NCI-H460 (cell line): ENCODE results near the gene C6orf136. TPM values are rescaled to one million over a fixed set of nuclear protein-coding genes. Genes with fewer than 3 reads are reported as not detected.

Experiments used
- DNase-seq: peaks from one replicate; pipeline ENCODE4 v3.0.0-alpha.2; 2016; ENCODE audit warnings: low read depth; ENCODE audit errors: extremely low read depth
- total RNA-seq: library from RNA; depleted of rRNA; stranded (reverse); fragments of >200 nt; shearing (Covaris generic); gene quantifications from 2 replicates; pipeline ENCODE4 v1.2.3, GENCODE V29; 2014; rRNA removed

C6orf136 gene
- total RNA-seq, 1 experiment from 2014 or later, result 8.3 TPM

DNA sequence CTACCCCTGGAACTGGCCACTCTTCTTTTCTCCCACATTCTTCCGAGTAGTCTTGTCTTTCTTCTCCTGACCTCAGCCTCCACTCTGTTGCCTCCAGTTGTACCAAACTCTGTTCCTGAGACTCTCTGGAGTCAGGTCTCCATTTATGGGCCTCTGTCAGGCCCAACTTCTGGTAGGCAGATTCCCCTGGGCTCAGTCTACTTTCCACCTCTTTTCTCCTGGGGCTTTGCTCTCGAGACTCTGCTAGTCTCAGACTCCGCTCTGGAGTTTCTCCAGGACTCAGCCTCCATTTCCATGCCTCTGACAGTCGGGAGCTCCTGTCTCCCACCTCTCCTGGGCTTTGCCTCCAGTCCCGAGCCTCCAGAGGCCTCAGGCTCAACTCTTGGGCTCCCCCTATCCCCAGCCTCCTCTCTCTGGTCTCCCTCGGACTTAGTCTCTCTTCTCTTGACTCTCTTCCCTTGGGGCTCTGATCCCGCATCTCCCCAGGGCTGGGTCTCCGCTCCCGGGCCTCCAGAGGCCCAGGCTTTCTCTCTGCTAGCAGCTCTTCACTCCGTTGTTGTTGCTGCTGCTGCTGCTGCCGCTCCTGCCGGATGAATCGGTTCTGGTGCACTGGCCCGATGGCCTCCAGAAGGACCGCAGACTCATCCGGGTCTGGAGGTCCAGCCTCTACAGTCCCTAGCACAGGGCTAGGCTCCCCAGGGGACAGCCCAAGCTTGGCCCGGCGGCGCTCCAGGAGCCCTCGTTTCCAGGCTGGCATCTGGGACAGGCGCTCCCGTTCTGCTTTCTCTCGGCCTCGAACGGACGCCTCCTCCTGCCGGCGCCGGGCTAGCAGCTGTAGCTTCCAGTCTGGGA lies 38.5 kb downstream of the C6orf136 start:
- DNase-seq, result peak; percentile 40

DNA sequence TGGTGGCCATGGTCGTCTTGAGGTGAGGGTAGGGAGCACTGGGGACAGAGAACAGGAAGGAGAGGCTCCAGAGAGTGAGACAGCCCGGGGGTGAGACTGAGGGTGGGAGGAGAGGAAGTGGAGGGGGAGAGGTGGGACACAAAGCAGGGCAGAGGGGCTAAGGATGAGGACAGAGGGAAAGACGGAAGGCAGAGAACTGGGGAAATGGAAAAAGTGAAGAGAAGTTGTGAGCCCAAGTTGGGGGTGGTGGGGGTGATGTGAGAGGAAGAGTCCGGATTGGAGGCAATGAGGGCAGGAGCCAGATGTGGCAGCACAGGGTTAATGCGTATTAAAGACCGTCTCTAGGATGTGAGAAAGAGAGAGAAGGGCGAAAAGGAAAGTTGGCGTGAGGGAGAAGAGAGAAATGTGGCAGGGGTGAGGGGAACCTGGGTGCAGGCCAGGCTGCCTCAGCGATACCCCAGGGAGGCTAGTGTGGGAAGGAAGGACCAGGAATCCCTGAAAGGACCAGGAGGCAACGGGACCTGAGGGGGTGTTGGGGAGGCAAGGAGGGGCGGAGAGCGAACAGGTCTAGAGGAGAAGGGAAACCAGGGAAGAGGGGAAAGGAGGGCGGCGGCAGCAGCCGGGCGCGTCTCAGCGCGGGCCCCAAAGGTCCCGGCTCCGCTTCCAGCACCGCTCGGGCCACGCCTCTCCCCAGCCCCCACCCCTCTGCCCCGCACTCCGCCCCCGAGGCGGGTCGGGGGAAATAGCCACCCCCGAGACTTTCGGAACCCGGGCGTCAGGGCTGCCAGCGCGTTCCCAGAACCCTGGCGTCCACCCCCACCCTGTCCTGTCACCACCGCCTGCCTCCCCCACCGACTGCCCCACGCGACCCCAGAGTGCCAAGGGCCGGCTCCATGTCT lies 39.3 kb downstream of the C6orf136 start, which contains the start of gene PPP1R18:
TSS of gene PPP1R18 (minus strand) at position 637 of the 899 bp plus-strand sequence. CDS start at position 10, 627 bp downstream.
- DNase-seq, result no peak

DNA sequence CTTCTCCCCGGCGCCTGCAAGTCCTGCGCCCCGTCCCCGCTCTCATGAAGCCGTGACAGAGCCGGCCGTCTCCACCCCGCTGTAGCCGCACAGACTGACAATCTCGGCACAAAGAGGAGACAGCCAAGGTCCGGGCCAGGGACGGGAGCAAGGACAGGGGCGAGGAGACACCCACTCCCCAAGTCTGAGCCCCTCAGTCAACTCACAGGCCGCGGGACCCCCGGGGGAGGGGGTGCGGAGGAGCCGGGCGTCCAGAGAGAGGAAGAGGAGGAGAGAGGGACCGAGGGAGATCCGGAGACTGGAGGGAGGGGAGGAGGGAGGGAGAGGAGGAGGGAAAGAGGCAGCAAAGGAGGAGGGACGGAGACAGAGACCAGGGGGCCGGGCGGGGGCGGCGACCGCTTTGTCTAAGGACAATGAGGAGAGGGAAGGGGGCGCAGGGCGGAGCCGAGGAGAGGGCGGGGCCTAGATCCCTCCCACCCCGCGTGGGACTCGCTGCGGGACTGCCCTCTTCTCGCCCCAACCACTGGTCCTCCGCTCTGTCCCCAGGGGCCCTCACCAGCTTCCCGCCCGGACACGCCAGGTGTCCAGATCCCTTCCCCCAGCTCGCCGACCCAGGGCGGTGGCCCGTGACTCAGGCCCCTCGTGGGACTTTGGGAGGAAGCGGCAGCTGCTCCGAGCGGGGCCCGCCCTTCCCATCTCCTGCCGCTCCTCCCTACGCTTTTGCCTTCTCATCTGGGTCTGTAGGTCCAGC lies 40.1 kb downstream of the C6orf136 start:
- DNase-seq, result peak; percentile 85

DNA sequence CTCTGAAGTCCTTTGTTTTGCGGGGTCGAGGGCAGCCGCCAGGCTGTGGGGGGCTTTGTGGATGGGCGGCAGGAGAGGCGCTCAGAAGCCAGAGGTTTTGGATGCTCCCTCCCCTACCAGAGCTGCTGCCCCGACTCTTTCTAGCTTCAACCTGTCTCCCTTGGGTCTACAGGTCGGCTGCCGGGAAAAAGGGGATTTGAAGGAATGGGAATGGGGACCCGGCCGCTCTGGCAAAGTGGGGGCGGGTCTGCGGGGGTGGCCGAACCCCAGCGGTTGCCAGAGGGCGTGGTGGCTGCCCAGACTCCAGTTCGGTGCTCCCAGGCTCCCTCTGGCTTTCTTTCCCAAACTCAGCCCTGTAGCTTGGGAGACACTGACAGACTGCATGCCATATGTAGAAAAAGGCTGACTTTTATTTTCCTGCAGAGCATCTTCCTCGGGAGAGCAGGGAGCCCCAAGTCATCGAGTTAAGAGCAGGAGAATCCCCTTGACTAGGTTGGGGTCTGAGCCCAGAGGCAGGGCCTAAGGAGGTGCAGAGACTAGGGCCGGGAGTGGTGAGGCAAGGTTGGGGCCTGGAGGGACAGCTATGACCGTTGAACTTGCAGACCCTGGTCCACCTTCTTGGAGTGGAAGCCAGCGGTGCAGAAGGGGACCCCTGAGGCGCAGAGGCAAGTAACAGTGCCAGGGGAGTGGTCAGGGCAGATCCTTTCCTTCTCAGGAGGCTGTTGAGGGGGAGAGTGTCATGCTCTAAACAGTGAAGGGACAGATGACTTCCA lies 40.9 kb downstream of the C6orf136 start:
- DNase-seq, result no peak

DNA sequence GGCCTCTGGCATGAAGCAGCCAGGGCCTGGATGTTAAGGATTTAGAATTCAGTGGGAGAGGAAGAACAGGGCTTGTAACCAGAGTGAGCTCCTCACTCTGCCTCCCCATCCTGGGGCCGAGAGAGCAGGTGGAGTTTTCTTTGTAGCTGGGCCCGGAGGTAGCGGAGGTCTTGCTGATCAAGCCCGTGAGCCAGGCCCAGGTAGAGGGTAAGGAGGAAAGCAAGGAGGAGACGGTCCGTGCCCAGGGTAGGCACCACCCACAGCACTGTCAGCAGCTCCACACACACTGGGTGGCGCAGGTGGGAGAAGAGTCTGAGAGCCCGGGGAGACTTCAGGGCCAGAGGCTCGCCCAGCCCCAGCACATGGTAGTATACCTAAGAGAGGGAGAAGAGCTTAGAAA lies 41.6 kb downstream of the C6orf136 start:
- DNase-seq, result no peak

DNA sequence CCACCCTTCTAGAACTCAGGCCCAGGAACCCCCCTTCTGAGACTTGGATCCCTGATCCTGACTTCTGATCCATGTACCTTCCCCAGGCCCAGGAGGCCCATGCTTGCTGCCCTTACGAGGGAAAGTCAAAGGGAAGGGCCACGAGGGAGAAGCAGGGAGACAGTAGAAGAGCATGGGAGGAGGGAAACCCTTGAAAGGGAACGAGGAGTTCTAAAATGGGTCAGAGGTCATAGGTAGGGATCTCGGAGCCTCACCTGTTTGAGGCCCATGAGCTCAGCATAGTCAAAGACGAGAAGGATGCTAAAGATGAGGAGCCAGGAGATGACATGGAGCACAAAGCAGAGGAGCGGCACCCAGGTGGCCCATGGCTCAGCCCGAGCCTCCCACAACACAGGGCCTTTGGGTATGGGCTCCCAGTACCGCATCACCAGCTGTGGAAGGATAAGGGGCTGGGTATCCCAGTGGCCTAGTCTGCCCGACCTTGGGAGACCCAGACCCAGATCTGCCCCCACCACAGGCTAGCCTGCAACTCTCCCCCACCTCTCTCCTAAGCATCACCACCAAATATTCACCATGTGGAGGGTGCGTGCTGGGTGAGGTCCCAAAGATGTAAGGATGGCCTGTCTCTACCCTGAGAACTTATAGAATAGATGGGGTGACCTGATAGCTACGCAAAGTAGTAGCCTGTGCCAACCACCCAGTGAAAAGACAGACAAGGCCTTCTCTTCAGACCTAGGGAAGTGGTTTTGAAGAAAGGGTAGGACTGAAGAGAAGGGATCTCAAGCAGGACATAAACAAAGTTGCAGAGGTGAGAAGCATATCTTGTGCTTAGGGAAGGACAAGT lies 42.3 kb downstream of the C6orf136 start:
- no peak for DNase-seq

DNA sequence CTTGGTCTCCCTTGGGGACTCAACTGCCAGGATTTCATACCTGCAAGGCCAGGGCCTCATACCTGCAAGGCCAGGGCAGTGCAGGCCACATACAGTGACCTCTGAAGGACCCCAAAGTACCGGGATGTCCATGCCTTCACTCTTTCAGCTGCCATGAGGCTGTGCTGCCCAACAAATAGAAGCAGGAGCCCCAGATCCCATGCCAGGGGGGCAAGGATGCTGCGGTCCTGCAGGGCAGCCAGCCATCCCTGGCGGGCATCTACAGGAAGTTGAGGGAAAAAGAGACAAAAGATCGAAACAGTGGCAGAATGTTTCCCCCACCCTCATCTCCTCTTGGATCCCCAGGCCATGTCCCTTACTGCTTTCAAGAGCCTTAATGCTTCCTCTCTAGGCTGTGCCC lies 43.1 kb downstream of the C6orf136 start:
- DNase-seq, result no peak

DNA sequence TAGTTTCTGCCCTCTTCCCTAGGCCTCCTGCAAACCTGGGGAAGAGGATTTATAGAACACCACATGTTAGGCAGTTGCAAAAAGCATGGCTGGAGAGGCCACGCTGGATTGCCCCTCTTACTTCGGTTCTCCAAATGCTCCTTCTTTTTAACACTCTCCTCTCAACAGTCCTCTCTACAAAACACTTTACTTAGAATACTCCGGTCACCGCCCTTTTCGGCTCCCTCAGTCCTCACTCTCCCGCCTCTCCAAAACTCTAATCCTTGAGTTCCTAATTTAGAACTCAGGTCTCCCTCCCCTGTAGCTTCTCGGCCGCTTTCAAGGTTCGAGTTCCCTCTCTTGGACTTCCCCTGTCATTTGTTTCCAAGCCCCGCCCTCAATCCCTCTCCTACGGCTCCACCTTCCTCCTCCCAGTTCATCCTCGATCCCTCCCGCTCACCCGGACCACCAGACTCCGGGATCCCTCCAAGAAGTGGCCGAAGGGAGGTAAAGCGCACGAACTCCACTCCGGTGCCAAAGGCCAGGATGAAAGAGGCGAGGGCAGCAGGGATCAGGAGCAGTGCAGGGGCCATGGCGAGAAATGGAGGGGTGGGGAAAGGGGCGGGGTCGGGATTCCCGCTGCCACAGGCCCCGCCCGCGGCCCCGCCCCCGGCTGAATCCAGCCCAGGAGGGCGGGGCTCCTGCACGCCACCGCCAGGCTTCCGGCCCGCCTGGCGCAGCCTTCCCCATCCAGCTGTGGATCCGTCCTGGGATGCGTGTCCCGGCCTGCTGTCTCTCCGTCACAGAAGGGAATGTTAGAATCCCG lies 43.7 kb downstream of the C6orf136 start, which contains the start of gene NRM:
TSS of gene NRM (minus strand) at position 582 of the 805 bp plus-strand sequence. CDS start at position 572, 10 bp downstream.
- peak; percentile 70 for DNase-seq

DNA sequence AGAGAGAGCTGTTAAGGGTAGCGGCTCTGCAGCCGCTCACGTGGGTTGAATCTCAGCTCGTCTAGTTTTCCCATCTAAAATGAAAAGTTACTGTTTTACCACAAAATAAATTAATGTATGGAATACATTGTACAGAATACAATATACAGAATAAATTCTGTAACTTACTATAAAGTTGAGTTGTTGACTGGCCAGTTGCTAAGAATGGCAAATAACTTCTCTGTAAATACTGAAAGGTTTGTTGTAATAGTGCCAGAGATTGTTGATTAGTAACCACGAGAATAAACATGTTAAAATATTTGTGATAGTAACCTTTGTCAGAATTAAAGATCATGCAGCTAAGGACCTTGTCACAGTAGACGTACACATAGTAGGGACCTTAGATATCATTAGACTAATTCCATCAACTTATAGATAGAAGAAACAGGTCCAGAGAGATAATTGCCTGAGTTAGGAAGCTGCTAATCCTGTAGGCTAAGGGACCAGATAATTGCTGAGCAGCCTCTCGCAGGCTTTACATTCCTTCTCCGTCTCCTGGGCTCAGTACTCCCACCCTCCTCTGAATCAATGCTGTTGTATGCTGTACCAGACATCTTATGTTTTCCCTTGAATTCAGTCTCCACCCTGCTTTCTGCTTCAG lies 44.4 kb downstream of the C6orf136 start:
- DNase-seq, result no peak

DNA sequence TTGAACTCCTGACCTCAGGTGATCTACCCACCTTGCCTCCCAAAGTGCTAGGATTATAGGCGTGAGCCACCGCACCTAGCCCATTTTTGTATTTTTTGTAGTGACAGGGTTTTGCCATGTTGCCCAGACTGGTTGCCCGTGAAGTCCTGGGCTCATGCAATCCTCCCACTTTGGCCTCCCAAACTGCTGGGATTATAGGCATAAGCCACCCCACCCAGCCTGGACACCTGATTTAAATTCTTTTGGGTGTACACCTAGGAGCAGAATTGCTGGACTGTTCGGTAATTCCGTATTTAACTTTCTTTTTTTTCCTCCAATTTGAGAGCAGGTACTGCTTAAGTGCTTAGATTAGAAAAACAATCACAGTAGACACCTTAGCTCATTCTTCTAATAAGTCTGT lies 49.5 kb downstream of the C6orf136 start:
- no peak for DNase-seq

DNA sequence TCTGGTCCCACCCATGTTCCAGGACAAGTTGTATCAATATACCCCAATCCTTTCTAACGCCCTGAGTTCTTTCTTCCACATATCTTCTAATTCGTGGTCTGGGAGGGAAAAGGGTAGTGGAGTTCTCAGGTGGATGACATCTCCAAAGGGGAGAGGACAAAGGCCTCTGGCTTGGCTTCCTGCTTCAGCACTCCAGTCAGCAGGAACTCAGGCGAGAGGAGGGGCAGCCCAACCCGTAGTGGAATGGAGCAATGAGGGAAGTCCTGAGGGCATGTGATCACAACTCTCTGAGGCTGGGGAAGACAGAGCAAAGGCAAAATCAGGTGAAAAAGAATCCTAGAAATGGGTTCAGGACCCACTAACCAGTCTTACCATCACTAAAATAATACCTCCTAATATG lies 53.4 kb downstream of the C6orf136 start:
- DNase-seq, result no peak

Other genes with a start within 250 kb of the C6orf136 start
- 71.2 and 72.6 TPM in 2 replicates for gene HLA-E, start 157.6 kb upstream of the C6orf136 start, total RNA-seq
- 19.2 and 21.4 TPM in 2 replicates for gene GNL1, start 90.6 kb upstream of the C6orf136 start, total RNA-seq
- 9.1 and 9.6 TPM in 2 replicates for gene PRR3, start 89.8 kb upstream of the C6orf136 start, total RNA-seq
- 29.2 and 34.4 TPM in 2 replicates for gene ABCF1, start 75.7 kb upstream of the C6orf136 start, total RNA-seq
- 68.4 and 74.9 TPM in 2 replicates for gene PPP1R10, start 29.9 kb upstream of the C6orf136 start, total RNA-seq
- gene MRPS18B, start 29.3 kb upstream of the C6orf136 start, total RNA-seq, result 116 and 129 TPM in 2 replicates
- gene ATAT1, start 20.3 kb upstream of the C6orf136 start, total RNA-seq, result 4.3 and 7.7 TPM in 2 replicates
- 35.5 and 35.6 TPM in 2 replicates for gene DHX16, start 25.9 kb downstream of the C6orf136 start, total RNA-seq
- gene PPP1R18, start 39.5 kb downstream of the C6orf136 start, total RNA-seq, result 35.1 and 42.5 TPM in 2 replicates
- gene NRM, start 43.9 kb downstream of the C6orf136 start, total RNA-seq, result 6.3 and 6.4 TPM in 2 replicates
- gene MDC1, start 70.1 kb downstream of the C6orf136 start, total RNA-seq, result 8.4 and 11.3 TPM in 2 replicates
- gene TUBB, start 73.2 kb downstream of the C6orf136 start, total RNA-seq, result 287 and 303 TPM in 2 replicates
- gene FLOT1, start 95.6 kb downstream of the C6orf136 start, total RNA-seq, result 137 and 149 TPM in 2 replicates
- 90.1 and 118 TPM in 2 replicates for gene IER3, start 97.4 kb downstream of the C6orf136 start, total RNA-seq
- 18.4 and 23.8 TPM in 2 replicates for gene DDR1, start 237.4 kb downstream of the C6orf136 start, total RNA-seq